HepG2 (cell line): ENCODE results near the gene CSF1R. TPM values are rescaled to one million over a fixed set of nuclear protein-coding genes. Genes with fewer than 3 reads are reported as not detected.
A peak's percentile ranks its signal among the peaks of the same experiment; 100 is the strongest.

Experiments used
- BRCA1 ChIP-seq: sonication (generic); formaldehyde crosslinking; IDR thresholded peaks from 2 replicates; pipeline ENCODE4 v1.4.0; 2020; ENCODE audit warnings: missing genetic modification reagents
- CCAR2 ChIP-seq: fragments of 200-400 bp; formaldehyde crosslinking; optimal IDR thresholded peaks from 2 replicates; pipeline ENCODE3; 2018; ENCODE audit warnings: low read depth, mild to moderate bottlenecking, low read length, moderate library complexity
- KAT8 ChIP-seq: IDR thresholded peaks from 2 replicates; pipeline ENCODE4 v1.6.1; 2016; ENCODE audit warnings: missing genetic modification reagents, missing compliant biosample characterization
- MAFG ChIP-seq: sonication (generic); formaldehyde crosslinking; IDR thresholded peaks from 2 replicates; pipeline ENCODE4 v1.5.1; 2020; ENCODE audit warnings: mild to moderate bottlenecking, missing genetic modification reagents
- MTF1 ChIP-seq: sonication (generic); formaldehyde crosslinking; IDR thresholded peaks from 2 replicates; pipeline ENCODE4 v1.5.0; 2020; ENCODE audit warnings: missing genetic modification reagents
- REST ChIP-seq, 2 experiments: IDR thresholded peaks; 2 replicates each; pipeline ENCODE4 v1.6.1; 2011 to 2012; ENCODE audit warnings: low read length in 2 of 2, borderline replicate concordance in 1 of 2, low read depth in 1 of 2, mild to moderate bottlenecking in 1 of 2, moderate library complexity in 1 of 2
- RNF2 ChIP-seq: fragments of 450-650 bp; conservative IDR thresholded peaks from 2 replicates; pipeline ENCODE4 v1.6.1; 2016; ENCODE audit warnings: low read depth
- SMC3 ChIP-seq: IDR thresholded peaks from 2 replicates; pipeline ENCODE4 v1.6.1; 2011; ENCODE audit warnings: low read length, improper control_type of control experiment
- SYNCRIP ChIP-seq: fragments of 200-400 bp; formaldehyde crosslinking; IDR thresholded peaks from 2 replicates; pipeline ENCODE4 v1.6.1; 2018; ENCODE audit warnings: mild to moderate bottlenecking, low read depth, low read length; ENCODE audit not compliant: insufficient read depth
- TBX2 ChIP-seq: sonication (generic); formaldehyde crosslinking; IDR thresholded peaks from 2 replicates; pipeline ENCODE4 v1.5.0; 2020; ENCODE audit warnings: missing genetic modification reagents, mild to moderate bottlenecking, borderline replicate concordance
- ZNF12 ChIP-seq: sonication (generic); formaldehyde crosslinking; IDR thresholded peaks from 2 replicates; pipeline ENCODE4 v1.5.0; 2020; ENCODE audit warnings: missing genetic modification reagents
- ZNF451 ChIP-seq: sonication (generic); formaldehyde crosslinking; IDR thresholded peaks from 2 replicates; pipeline ENCODE4 v1.5.0; 2020; ENCODE audit warnings: mild to moderate bottlenecking, missing genetic modification reagents
- ZNF484 ChIP-seq: sonication (generic); formaldehyde crosslinking; IDR thresholded peaks from 2 replicates; pipeline ENCODE4 v1.5.1; 2020; ENCODE audit warnings: mild to moderate bottlenecking, low read depth, missing genetic modification reagents, borderline replicate concordance
- ZNF605 ChIP-seq: sonication (generic); formaldehyde crosslinking; IDR thresholded peaks from 2 replicates; pipeline ENCODE4 v1.8.0; 2022; ENCODE audit warnings: mild to moderate bottlenecking, missing genetic modification reagents
- ZNF782 ChIP-seq: sonication (generic); formaldehyde crosslinking; IDR thresholded peaks from 2 replicates; pipeline ENCODE4 v1.4.0; 2020; ENCODE audit warnings: missing genetic modification reagents, mild to moderate bottlenecking, borderline replicate concordance
- ZNF841 ChIP-seq: sonication (generic); formaldehyde crosslinking; IDR thresholded peaks from 2 replicates; pipeline ENCODE4 v1.8.1; 2023; ENCODE audit warnings: missing genetic modification reagents, borderline replicate concordance
- ZXDC ChIP-seq: sonication (generic); formaldehyde crosslinking; IDR thresholded peaks from 2 replicates; pipeline ENCODE4 v1.5.0; 2020; ENCODE audit warnings: mild to moderate bottlenecking, missing genetic modification reagents
- polyA plus RNA-seq, 8 experiments: library from polyadenylated mRNA; depleted of rRNA in 3 of 8; stranded (reverse) in 7 of 8; unstranded in 1 of 8; fragments of >200 nt; fragmentation: Illumina TruSeq in 4 of 8; extraction: Trizol in 4 of 8; gene quantifications; 2 replicates each; pipeline versions ENCODE4 v1.2.1 to v1.2.3, GENCODE V29; 2011 to 2016; ENCODE audit warnings: low read depth in 4 of 8, missing spikeins in 1 of 8, mixed read lengths in 1 of 8; ENCODE audit not compliant: insufficient read depth in 1 of 8
- total RNA-seq, 5 experiments: library from RNA; depleted of rRNA; stranded (reverse); fragments of >200 nt; fragmentation: Illumina TruSeq; extraction: Trizol; gene quantifications; 2 replicates each; pipeline ENCODE4 v1.2.3, GENCODE V29; 2016; ENCODE audit warnings: low read depth in 1 of 5
- TF ChIP-seq, protein P1 (sequence below), 2 experiments: fragments of 450-650 bp in 1 of 2; sonication (generic) in 1 of 2; formaldehyde crosslinking; IDR thresholded peaks; 2 replicates each; pipeline versions ENCODE4 v1.5.0 to v1.8.0; 2020 to 2022; ENCODE audit warnings: mild to moderate bottlenecking in 1 of 2, missing genetic modification reagents in 1 of 2

CSF1R gene
- total and polyA plus RNA-seq, 2 of the 13 experiments (the other 11 are each of a cell fraction or from before 2014, with no cell fraction given) = 0.01 TPM; not detected in 1

DNA sequence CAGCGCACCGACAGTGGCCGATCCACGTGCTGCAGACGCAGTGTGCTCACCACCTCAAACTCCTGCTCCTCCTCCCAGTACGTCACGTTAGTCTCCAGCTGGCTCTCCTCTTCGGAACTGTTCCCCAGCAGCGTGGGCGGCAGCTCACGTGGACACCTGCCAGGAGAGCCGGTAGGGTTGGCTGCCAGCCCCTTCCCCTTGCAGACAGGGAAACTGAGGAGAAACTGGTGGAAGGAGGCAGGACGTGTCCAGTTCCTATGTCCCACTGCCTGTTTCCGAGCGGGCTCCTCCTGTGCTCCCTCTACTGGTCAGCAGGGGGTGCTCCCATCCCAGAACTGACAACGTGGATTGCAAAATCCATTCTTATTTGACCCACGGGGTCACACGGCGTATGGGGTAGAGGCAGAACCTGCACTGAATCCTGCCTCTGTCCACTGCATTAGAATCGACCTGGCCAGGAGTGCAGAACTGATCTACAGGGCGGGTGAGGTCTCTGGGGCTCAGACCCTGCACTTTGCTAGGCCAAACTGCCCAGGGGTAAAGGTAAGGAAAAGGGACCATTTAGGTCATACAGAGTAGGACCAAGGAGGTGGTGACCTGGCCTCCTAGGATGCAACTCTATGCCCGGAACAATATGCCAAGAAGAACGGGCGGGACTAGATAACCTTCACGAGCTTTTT is 43.6 kb upstream of the CSF1R start (continued):
- TF ChIP-seq ZXDC (CRISPR knock-in tag) = no peak
- no peak for TF ChIP-seq ZNF841 (CRISPR knock-in tag)
- TF ChIP-seq MAFG (CRISPR knock-in tag) = no peak
- no peak for TF ChIP-seq BRCA1 (CRISPR knock-in tag)
- peak; percentile 98 for TF ChIP-seq SMC3
- TF ChIP-seq ZNF12 (CRISPR knock-in tag) = peak; percentile 94
- no peak for TF ChIP-seq REST (IDR thresholded peaks at IDR 0.05; ENCODE audit: borderline replicate concordance in 1 of 2, low read depth in 1 of 2, low read length in 2 of 2)
- TF ChIP-seq ZNF782 (CRISPR knock-in tag) = no peak; the same call in 1 of the 2 replicates
- peak; percentile 38; the same call in 1 of the 2 replicates for TF ChIP-seq TBX2
- TF ChIP-seq ZNF451 (CRISPR knock-in tag) = no peak
- peak; percentile 82 for TF ChIP-seq ZNF605 (CRISPR knock-in tag)
- TF ChIP-seq, protein P1, sequence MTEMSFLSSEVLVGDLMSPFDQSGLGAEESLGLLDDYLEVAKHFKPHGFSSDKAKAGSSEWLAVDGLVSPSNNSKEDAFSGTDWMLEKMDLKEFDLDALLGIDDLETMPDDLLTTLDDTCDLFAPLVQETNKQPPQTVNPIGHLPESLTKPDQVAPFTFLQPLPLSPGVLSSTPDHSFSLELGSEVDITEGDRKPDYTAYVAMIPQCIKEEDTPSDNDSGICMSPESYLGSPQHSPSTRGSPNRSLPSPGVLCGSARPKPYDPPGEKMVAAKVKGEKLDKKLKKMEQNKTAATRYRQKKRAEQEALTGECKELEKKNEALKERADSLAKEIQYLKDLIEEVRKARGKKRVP (CRISPR knock-in tag; IDR thresholded peaks at IDR 0.05) = 0 out of 4 replicates have a peak, but pooled peaks of 1 of the 2 experiments have one; percentile 51
- peak; percentile 31 for TF ChIP-seq CCAR2
- no peak for TF ChIP-seq MTF1 (CRISPR knock-in tag)
- TF ChIP-seq ZNF484 (CRISPR knock-in tag) = no peak
- no peak for TF ChIP-seq RNF2
- TF ChIP-seq SYNCRIP = no peak
- peak; percentile 66 for TF ChIP-seq KAT8
